Sigmoid colon (tissue), 7 donors: Measurements from ENCODE around the gene LSG1. TPM values are rescaled to one million over a fixed set of nuclear protein-coding genes. Genes with fewer than 3 reads are reported as not detected.
"Not testable (repeated sequence)": the region's sequence is repeated elsewhere in the genome, so short reads cannot be mapped to it uniquely, and the experiment has no call there.

Source experiments
- DNase-seq: peaks from one replicate; pipeline ENCODE4 v3.0.0-alpha.2; 2019
- H3K27ac ChIP-seq, 4 donors: fragments of 200-600 bp; sonication (generic); one replicate each; pipeline ENCODE4 v1.5.1; 2016 to 2019; ENCODE audit warnings: mild to moderate bottlenecking in 1 of 4
- H3K27me3 ChIP-seq, 3 donors: fragments of 200-600 bp; sonication (generic); one replicate each; pipeline ENCODE4 v1.5.1; 2019; ENCODE audit warnings: mild to moderate bottlenecking in 1 of 3
- H3K36me3 ChIP-seq, 4 donors: fragments of 200-600 bp; sonication (generic); one replicate each; pipeline ENCODE4 v1.5.1; 2016 to 2019
- H3K4me1 ChIP-seq, 4 donors: fragments of 200-600 bp; sonication (generic); one replicate each; pipeline ENCODE4 v1.5.1; 2017 to 2019
- H3K4me3 ChIP-seq, 4 donors: fragments of 200-600 bp; sonication (generic); one replicate each; pipeline ENCODE4 v1.5.1; 2017 to 2019; ENCODE audit warnings: mild to moderate bottlenecking in 2 of 4, moderate library complexity in 1 of 4
- H3K9me3 ChIP-seq, 4 donors: fragments of 200-600 bp in 3 of 4; sonication (generic) in 3 of 4; one replicate each; pipeline versions ENCODE4 v1.5.1 to v1.6.1; 2013 to 2019
- EP300 ChIP-seq, 4 donors: sonication (generic); formaldehyde crosslinking; IDR thresholded peaks; one replicate each; pipeline ENCODE4 v1.6.1; 2017; ENCODE audit warnings: antibody characterized with exemption in 4 of 4
- POLR2A ChIP-seq, 2 donors: fragments of 450-650 bp; IDR thresholded peaks; one replicate each; pipeline ENCODE4 v1.6.1; 2016; ENCODE audit warnings: antibody characterized with exemption in 2 of 2, mild to moderate bottlenecking in 2 of 2, moderate library complexity in 2 of 2
- POLR2AphosphoS5 ChIP-seq, 4 donors: sonication (generic); formaldehyde crosslinking; IDR thresholded peaks; one replicate each; pipeline ENCODE4 v1.6.1; 2017; ENCODE audit warnings: antibody characterized with exemption in 4 of 4
- WGBS, 2 donors: extraction: QIAGEN DNeasy Blood & Tissue Kit; methylation state at CpG; one replicate each; pipeline ENCODE4 v1.1.7; 2013; 5-methylcytosine and 5-hydroxymethylcytosine counted together
- intact Hi-C: fragments of 100-400 bp; cut with DNase I; formaldehyde crosslinking; loops from one replicate; pipeline ENCODE4 v1.15.1; 2023
- polyA plus RNA-seq, 3 donors: library from polyadenylated mRNA; stranded (reverse); fragments of 200-250 nt; gene quantifications; one replicate each; pipeline ENCODE4 v1.2.3, GENCODE V29; 2013
- total RNA-seq, 4 donors: library from RNA; depleted of rRNA; stranded (reverse); fragments of >200 nt; gene quantifications; one replicate each; pipeline ENCODE4 v1.1.0, GENCODE V29; 2016
- TF ChIP-seq, protein P1 (sequence below), 4 experiments: fragments of 450-650 bp in 3 of 4; fragments of 200-600 bp in 1 of 4; IDR thresholded peaks; one replicate each; pipeline ENCODE4 v1.5.1; 2016 to 2019; ENCODE audit warnings: antibody characterized with exemption in 4 of 4, mild to moderate bottlenecking in 3 of 4, moderate library complexity in 2 of 4
- donor health status: healthy with polysubstance abuse.
- donor health status: Bipolar disorder and iron deficiency.
- donor health status: healthy.

Gene LSG1
- total and polyA plus RNA-seq, 7 donors, result 6.0 to 32.4 (median 21.0) TPM

DNA sequence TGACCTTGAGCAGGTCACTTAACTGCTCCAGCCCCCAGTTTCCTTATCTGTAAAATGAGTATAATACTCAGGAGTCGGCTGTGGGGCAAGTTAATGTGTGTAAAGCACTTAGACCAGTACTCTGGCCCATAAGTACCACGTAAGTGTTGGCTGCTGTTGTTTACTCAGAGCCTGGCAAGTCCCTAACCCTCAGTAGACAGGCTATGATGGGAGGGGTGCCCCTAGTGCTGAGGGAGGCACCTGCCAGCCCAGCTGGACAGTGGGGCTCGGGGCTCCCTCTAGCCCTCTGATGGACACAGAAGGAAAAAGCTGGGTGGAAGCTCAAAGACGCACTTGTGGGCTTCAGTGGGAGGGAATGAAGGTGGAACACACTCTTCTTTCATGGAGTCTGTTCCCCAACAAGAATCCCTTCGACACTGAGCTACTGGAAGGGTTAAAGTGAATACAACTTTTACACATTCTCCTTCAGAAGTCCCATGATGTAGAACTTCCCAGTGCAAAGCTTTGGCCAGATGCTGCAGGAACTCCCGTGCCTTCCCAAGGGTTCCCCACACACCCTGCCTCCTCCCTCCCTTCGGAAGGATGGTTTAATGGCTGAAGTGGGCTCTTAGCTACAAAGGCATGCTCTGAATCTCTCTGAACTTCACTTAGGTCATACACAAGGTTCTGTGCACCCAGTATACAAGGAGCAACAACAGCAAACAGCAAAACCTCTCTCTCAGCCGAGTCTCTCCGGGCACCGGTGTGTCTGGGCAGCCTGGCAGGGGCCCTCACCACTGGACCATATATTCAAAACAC lies 64.2 kb downstream of the LSG1 start:
- WGBS, 2 donors, result 81 to 89% methylated on average over 10 of the region's 10 CpGs
- Histone ChIP-seq H3K27ac (no peak overlapping the region), H3K36me3 (no peaks in the 10 kb centered on the region), H3K4me3 (no peak overlapping the region), H3K27me3 (no peaks in the 10 kb centered on the region), H3K4me1 (no peaks in the 10 kb centered on the region), H3K9me3 (no peaks in the 10 kb centered on the region)
- intact Hi-C loops, result no loop called here
- no peak for DNase-seq
- TF ChIP-seq, protein P1, sequence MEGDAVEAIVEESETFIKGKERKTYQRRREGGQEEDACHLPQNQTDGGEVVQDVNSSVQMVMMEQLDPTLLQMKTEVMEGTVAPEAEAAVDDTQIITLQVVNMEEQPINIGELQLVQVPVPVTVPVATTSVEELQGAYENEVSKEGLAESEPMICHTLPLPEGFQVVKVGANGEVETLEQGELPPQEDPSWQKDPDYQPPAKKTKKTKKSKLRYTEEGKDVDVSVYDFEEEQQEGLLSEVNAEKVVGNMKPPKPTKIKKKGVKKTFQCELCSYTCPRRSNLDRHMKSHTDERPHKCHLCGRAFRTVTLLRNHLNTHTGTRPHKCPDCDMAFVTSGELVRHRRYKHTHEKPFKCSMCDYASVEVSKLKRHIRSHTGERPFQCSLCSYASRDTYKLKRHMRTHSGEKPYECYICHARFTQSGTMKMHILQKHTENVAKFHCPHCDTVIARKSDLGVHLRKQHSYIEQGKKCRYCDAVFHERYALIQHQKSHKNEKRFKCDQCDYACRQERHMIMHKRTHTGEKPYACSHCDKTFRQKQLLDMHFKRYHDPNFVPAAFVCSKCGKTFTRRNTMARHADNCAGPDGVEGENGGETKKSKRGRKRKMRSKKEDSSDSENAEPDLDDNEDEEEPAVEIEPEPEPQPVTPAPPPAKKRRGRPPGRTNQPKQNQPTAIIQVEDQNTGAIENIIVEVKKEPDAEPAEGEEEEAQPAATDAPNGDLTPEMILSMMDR (IDR thresholded peaks at IDR 0.05), result no peak
- TF ChIP-seq POLR2AphosphoS5 (IDR thresholded peaks at IDR 0.05), result no peak
- no peak for TF ChIP-seq POLR2A (IDR thresholded peaks at IDR 0.05)
- no peak for TF ChIP-seq EP300 (IDR thresholded peaks at IDR 0.05)

- Histone ChIP-seq H3K9me3 (no peaks in the 10 kb centered on the region), H3K27ac (no peak overlapping the region), H3K4me3 (no peak overlapping the region), H3K36me3 (no peaks in the 10 kb centered on the region), H3K27me3 (no peaks in the 10 kb centered on the region), H3K4me1 (no peaks in the 10 kb centered on the region)
- intact Hi-C loops, result no loop called here
- WGBS, 2 donors, result 89 to 93% methylated on average over 3 of the region's 3 CpGs
- no peak for TF ChIP-seq POLR2AphosphoS5 (IDR thresholded peaks at IDR 0.05)
- TF ChIP-seq, protein P1 (IDR thresholded peaks at IDR 0.05), result no peak
- no peak for TF ChIP-seq POLR2A (IDR thresholded peaks at IDR 0.05)
- TF ChIP-seq EP300 (IDR thresholded peaks at IDR 0.05), result no peak
- no peak for DNase-seq
These were observed 65.0 kb downstream of the LSG1 start for GRCh38 chr3:194606941-194607340.

DNA sequence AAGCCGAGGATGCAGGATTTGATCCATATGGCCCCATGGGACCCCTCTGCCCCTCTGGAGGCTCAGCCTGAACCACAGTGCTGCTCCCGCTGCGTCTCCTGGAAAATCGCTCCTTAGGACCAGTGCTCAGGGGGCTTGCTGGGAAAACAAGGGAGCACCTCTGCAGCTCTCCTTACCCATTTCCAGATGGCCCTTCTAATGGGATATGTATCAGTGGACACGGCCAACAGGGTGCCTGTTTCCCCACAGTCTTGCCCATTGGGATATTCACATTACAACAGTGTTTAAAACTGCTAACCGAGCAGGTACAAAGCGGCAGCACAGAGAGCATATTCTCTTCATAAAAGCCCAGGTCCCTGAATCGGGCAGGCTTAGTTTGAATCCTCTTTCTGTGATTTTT lies 65.8 kb downstream of the LSG1 start:
- H3K27ac ChIP-seq, result no peak overlapping the region
- no peak for TF ChIP-seq POLR2A (IDR thresholded peaks at IDR 0.05)
- TF ChIP-seq EP300 (IDR thresholded peaks at IDR 0.05), result no peak
- TF ChIP-seq, protein P1 (IDR thresholded peaks at IDR 0.05), result no peak
- TF ChIP-seq POLR2AphosphoS5 (IDR thresholded peaks at IDR 0.05), result no peak
- H3K4me3 ChIP-seq, result no peak overlapping the region
- intact Hi-C loops, result no loop called here
- no peaks in the 10 kb centered on the region for H3K4me1 ChIP-seq
- DNase-seq, result no peak
- H3K36me3 ChIP-seq, result no peaks in the 10 kb centered on the region
- H3K27me3 ChIP-seq, result no peaks in the 10 kb centered on the region
- no peaks in the 10 kb centered on the region for H3K9me3 ChIP-seq
- WGBS, 2 donors, result 83 to 85% methylated on average over 8 of the region's 8 CpGs

GRCh38 chr3:194605314-194605713 lies 66.7 kb downstream of the LSG1 start:
- H3K9me3 ChIP-seq, H3K27me3 ChIP-seq, H3K4me3 ChIP-seq, H3K27ac ChIP-seq, DNase-seq, intact Hi-C loops, H3K36me3 ChIP-seq, H3K4me1 ChIP-seq: not testable (repeated sequence)
- WGBS, 2 donors, result 93 to 95% methylated on average over 7 of the region's 7 CpGs

GRCh38 chr3:194604837-194605236 lies 67.2 kb downstream of the LSG1 start:
- DNase-seq, result no peak
- H3K4me3 ChIP-seq, result no peak overlapping the region
- WGBS, 2 donors, result 88 to 93% methylated on average over 2 of the region's 2 CpGs

More at GRCh38 chr3:194604837-194605236, 67.2 kb downstream of the LSG1 start:
- intact Hi-C loops, result no loop called here
- no peaks in the 10 kb centered on the region for H3K4me1 ChIP-seq
- no peaks in the 10 kb centered on the region for H3K27me3 ChIP-seq
- no peak overlapping the region for H3K27ac ChIP-seq
- H3K9me3 ChIP-seq, result no peaks in the 10 kb centered on the region
- H3K36me3 ChIP-seq, result no peaks in the 10 kb centered on the region
- no peak for TF ChIP-seq POLR2A (IDR thresholded peaks at IDR 0.05)
- TF ChIP-seq, protein P1 (IDR thresholded peaks at IDR 0.05), result no peak
- no peak for TF ChIP-seq EP300 (IDR thresholded peaks at IDR 0.05)
- TF ChIP-seq POLR2AphosphoS5 (IDR thresholded peaks at IDR 0.05), result no peak
